ENCODE results near the gene FXN. TPM values are rescaled to one million over a fixed set of nuclear protein-coding genes. Genes with fewer than 3 reads are reported as not detected.

Gene FXN
- total RNA-seq, 1 donor from 2014 or later: 22.7 TPM

DNA sequence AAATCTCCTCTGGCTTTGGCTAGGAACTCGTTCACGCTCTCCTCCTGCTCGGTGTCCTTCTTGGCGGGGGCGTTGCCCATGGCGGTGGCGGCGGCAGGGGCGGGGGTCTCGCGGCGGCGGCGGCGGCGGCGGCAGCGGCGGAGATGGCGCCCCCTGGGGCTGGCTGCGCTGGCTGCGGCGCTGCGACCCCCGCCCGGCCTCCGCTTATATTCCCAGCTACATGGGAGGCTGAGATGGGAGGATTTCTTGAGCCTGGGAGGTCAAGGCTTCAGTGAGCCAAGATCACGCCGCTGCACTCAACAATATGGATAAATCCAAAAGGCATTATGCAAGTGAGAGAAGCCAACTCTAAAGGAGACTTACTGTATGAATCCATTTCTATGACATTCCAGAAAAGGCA is 21.5 kb upstream of the FXN start, which contains the start of gene PRKACG:
TSS of gene PRKACG (minus strand) at position 101 of the 400 bp plus-strand sequence. CDS start at position 80, 21 bp downstream.
- no peaks in the 10 kb centered on the region for H3K4me1 ChIP-seq (ENCODE audit: insufficient read depth, low read length)
- H3K36me3 Mint-ChIP-seq (ENCODE audit: low read depth, unreplicated experiment): no peaks in the 10 kb centered on the region
- H3K4me1 Mint-ChIP-seq (ENCODE audit: low read depth, unreplicated experiment): no peaks in the 10 kb centered on the region
- no peak within 1 kb of the TSS for H3K9ac ChIP-seq (ENCODE audit: low read length)
- TF ChIP-seq EZH2 (IDR thresholded peaks at IDR 0.05; ENCODE audit: insufficient read depth, low read length): no peak
- TF ChIP-seq, protein P1, sequence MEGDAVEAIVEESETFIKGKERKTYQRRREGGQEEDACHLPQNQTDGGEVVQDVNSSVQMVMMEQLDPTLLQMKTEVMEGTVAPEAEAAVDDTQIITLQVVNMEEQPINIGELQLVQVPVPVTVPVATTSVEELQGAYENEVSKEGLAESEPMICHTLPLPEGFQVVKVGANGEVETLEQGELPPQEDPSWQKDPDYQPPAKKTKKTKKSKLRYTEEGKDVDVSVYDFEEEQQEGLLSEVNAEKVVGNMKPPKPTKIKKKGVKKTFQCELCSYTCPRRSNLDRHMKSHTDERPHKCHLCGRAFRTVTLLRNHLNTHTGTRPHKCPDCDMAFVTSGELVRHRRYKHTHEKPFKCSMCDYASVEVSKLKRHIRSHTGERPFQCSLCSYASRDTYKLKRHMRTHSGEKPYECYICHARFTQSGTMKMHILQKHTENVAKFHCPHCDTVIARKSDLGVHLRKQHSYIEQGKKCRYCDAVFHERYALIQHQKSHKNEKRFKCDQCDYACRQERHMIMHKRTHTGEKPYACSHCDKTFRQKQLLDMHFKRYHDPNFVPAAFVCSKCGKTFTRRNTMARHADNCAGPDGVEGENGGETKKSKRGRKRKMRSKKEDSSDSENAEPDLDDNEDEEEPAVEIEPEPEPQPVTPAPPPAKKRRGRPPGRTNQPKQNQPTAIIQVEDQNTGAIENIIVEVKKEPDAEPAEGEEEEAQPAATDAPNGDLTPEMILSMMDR (IDR thresholded peaks at IDR 0.05; ENCODE audit: insufficient read depth, low read depth, low read length): no peak
- no peaks in the 10 kb centered on the region for H3K79me2 ChIP-seq (ENCODE audit: insufficient read depth, low read length)
- H3K36me3 ChIP-seq (ENCODE audit: insufficient read depth, low read length): no peaks in the 10 kb centered on the region
- H2AFZ ChIP-seq (ENCODE audit: low read depth, low read length): no peak within 1 kb of the TSS
- peaks cover 7% of the 10 kb centered on the region for H3K27me3 ChIP-seq (ENCODE audit: insufficient read depth, low read length)
- no peak within 1 kb of the TSS for H3K4me3 ChIP-seq (ENCODE audit: insufficient read depth, low read depth, low read length)
- no peak within 1 kb of the TSS for H3K27ac Mint-ChIP-seq (ENCODE audit: unreplicated experiment)
- H3K4me3 Mint-ChIP-seq (ENCODE audit: unreplicated experiment): no peak within 1 kb of the TSS
- no peak within 1 kb of the TSS for H3K27ac ChIP-seq (ENCODE audit: low read depth, low read length)
- peaks cover 15% of the 10 kb centered on the region for H3K27me3 Mint-ChIP-seq (ENCODE audit: low read depth, unreplicated experiment)
- no peaks in the 10 kb centered on the region for H4K20me1 ChIP-seq (ENCODE audit: insufficient read depth, low read length)
- DNase-seq (ENCODE audit: low read depth) (no peak), FAIRE-seq (no peak)
- H3K9me3 Mint-ChIP-seq (ENCODE audit: unreplicated experiment): no peaks in the 10 kb centered on the region
- H3K9me3 ChIP-seq (ENCODE audit: insufficient read depth, low read depth, low read length): no peaks in the 10 kb centered on the region
- no peak within 1 kb of the TSS for H3K4me2 ChIP-seq (ENCODE audit: low read length)

DNA sequence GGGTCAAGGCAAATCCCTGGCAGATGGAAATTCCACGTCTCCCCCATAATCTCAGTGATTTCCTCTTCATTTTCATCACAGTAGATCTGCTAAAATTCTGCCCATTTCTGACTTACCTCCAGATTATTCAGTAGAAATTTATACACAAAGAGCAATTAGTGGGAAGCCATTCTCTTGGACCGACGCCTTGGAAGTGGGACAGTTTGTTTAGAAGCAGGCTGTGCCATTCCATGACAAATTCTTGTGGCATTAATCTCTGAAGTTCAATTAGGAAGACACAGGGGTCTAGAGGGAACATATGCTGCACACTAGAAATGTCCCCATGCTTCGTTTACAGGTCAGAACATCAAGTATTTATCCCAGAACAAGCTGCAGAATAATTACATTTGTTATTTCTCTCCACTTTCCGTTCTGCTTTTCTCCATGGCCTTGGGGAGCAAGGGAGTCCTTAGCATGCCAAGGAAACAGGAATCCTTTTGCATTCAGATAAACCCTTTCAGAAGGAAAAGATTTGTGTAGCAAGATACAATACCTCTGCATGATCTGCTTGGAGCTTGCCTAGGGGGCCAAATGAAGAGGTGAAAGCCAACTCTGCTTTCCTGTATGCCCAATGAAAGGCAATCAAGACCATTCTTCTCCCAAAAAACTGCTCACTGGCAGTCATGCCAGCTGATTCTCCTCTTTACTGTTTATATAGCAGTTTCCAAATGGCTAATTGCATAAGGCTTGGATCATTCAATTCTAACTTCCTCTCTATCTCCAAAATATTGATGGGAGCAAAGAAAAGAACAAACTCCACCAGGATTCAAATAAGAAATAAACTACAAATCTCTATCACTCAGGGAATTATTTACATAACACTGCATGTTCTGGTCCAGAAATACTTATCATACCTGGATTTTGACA is 19.1 kb upstream of the FXN start:
- Histone ChIP-seq H3K4me2 (ENCODE audit: low read length) (no peak overlapping the region), H3K4me3 (ENCODE audit: insufficient read depth, low read depth, low read length) (no peak overlapping the region), H3K4me1 (ENCODE audit: insufficient read depth, low read length) (no peaks in the 10 kb centered on the region), H3K27ac (ENCODE audit: low read depth, low read length) (no peak overlapping the region), H2AFZ (ENCODE audit: low read depth, low read length) (no peak overlapping the region), H4K20me1 (ENCODE audit: insufficient read depth, low read length) (no peaks in the 10 kb centered on the region), H3K9ac (ENCODE audit: low read length) (no peak overlapping the region), H3K36me3 (ENCODE audit: insufficient read depth, low read length) (no peaks in the 10 kb centered on the region), H3K9me3 (ENCODE audit: insufficient read depth, low read depth, low read length) (no peaks in the 10 kb centered on the region), H3K79me2 (ENCODE audit: insufficient read depth, low read length) (no peaks in the 10 kb centered on the region), H3K27me3 (ENCODE audit: insufficient read depth, low read length) (peaks cover 7% of the 10 kb centered on the region)
- H3K36me3 Mint-ChIP-seq (ENCODE audit: low read depth, unreplicated experiment): no peaks in the 10 kb centered on the region
- no peak for FAIRE-seq
- no peaks in the 10 kb centered on the region for H3K9me3 Mint-ChIP-seq (ENCODE audit: unreplicated experiment)
- H3K27me3 Mint-ChIP-seq (ENCODE audit: low read depth, unreplicated experiment): peaks cover 15% of the 10 kb centered on the region
- no peak for TF ChIP-seq EZH2 (IDR thresholded peaks at IDR 0.05; ENCODE audit: insufficient read depth, low read length)
- TF ChIP-seq, protein P1 (IDR thresholded peaks at IDR 0.05; ENCODE audit: insufficient read depth, low read depth, low read length): no peak
- no peak for DNase-seq (ENCODE audit: low read depth)
- no peak overlapping the region for H3K27ac Mint-ChIP-seq (ENCODE audit: unreplicated experiment)
- H3K4me1 Mint-ChIP-seq (ENCODE audit: low read depth, unreplicated experiment): no peaks in the 10 kb centered on the region
- H3K4me3 Mint-ChIP-seq (ENCODE audit: unreplicated experiment): no peak overlapping the region

DNA sequence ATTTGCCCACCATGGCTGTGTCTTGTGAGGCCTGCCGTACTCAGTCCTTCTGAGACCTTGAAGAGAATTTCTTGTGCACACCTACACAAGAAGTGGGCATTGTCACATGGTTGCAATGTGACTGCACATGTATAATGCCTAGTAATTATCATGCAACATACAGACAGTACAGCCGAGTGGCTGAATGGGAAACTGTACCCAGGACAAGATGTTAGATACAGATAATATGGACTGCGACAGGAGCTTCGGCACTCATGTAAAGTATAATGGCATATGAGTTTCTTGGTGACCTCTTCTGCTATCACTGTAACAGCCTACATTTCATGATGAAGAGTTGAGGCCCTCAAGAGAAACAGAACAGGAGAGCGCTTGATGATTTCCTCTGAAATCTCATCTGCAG is 16.8 kb upstream of the FXN start:
- no peaks in the 10 kb centered on the region for H3K9me3 Mint-ChIP-seq (ENCODE audit: unreplicated experiment)
- Histone ChIP-seq H3K36me3 (ENCODE audit: insufficient read depth, low read length) (no peaks in the 10 kb centered on the region), H2AFZ (ENCODE audit: low read depth, low read length) (no peak overlapping the region), H3K4me1 (ENCODE audit: insufficient read depth, low read length) (no peaks in the 10 kb centered on the region), H3K4me2 (ENCODE audit: low read length) (no peak overlapping the region), H3K27me3 (ENCODE audit: insufficient read depth, low read length) (peaks cover 7% of the 10 kb centered on the region), H4K20me1 (ENCODE audit: insufficient read depth, low read length) (no peaks in the 10 kb centered on the region), H3K9me3 (ENCODE audit: insufficient read depth, low read depth, low read length) (no peaks in the 10 kb centered on the region), H3K4me3 (ENCODE audit: insufficient read depth, low read depth, low read length) (no peak overlapping the region), H3K79me2 (ENCODE audit: insufficient read depth, low read length) (no peaks in the 10 kb centered on the region), H3K27ac (ENCODE audit: low read depth, low read length) (no peak overlapping the region), H3K9ac (ENCODE audit: low read length) (no peak overlapping the region)
- H3K36me3 Mint-ChIP-seq (ENCODE audit: low read depth, unreplicated experiment): no peaks in the 10 kb centered on the region
- no peak overlapping the region for H3K27ac Mint-ChIP-seq (ENCODE audit: unreplicated experiment)
- no peak for FAIRE-seq
- no peak overlapping the region for H3K4me3 Mint-ChIP-seq (ENCODE audit: unreplicated experiment)
- TF ChIP-seq EZH2 (IDR thresholded peaks at IDR 0.05; ENCODE audit: insufficient read depth, low read length): no peak
- TF ChIP-seq, protein P1 (IDR thresholded peaks at IDR 0.05; ENCODE audit: insufficient read depth, low read depth, low read length): no peak
- DNase-seq (ENCODE audit: low read depth): no peak
- peaks cover 12% of the 10 kb centered on the region for H3K27me3 Mint-ChIP-seq (ENCODE audit: low read depth, unreplicated experiment)
- no peaks in the 10 kb centered on the region for H3K4me1 Mint-ChIP-seq (ENCODE audit: low read depth, unreplicated experiment)
